KBM-7 (cell line): ENCODE data around the gene CRADD.

Experiments
- DNase-seq: peaks from one replicate; pipeline ENCODE4 v3.0.0-alpha.2; 2015
- in situ Hi-C: fragments of 300-500 bp; cut with MboI; formaldehyde crosslinking; loops from 2 replicates; pipeline ENCODE4 v1.14.3; 2020; ENCODE audit warnings: low sequenced_read_pairs, low pct_unique_long_range_greater_than_20kb, mixed read lengths

Gene CRADD

DNA sequence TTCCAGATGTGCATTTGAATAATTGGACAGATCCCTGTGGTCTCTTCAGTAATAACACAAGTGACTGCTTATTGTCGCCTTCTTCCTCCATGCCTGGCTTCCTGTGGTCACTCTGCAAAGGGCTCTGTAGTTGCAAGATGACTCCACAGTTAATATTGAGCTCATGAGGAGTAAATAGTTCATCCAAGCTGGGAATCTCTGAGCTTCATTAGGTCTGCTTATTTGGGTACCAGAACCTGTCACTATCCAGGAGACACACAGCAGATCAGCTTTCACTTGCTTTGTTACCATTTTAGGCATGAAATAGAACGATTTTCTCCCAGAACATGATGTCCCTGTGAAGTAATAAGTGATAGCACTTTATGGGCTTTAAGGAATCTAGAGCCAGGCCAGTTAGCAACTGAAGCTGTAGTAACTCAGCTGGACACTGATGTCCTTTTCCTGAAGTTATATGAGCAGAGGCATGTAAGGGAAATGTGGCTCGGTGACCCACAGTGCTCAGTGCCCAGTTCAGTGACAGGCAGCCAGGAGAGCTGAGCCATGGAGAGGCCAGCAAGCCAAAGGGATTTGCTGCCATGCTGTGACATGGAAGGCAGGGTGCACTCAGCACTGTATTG lies 50.1 kb downstream of the CRADD start:
- in situ Hi-C loops = no loop called here
- no peak for DNase-seq

- in situ Hi-C loops = no loop called here
- no peak for DNase-seq
Measured at GRCh38 chr12:93727911-93728310, 50.7 kb downstream of the CRADD start.

DNA sequence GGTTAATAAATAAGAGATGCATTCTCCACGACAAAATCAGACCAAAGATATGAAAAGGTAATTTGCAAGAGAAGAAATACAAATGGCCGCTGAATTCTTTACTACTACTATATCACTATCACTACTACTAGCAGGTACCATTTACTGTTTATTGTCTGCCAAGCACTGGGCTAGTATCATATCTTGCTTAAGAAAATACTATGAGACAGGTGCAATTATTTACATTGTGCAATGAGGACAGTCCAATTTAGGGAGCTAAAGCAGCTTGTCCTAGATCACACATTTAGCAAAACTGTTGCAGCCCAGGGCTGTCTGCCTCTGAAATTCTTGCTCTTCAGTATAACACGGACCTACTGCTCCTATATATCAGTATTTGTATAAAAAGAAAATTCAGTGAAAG lies 52.8 kb downstream of the CRADD start:
- DNase-seq = no peak
- in situ Hi-C loops = no loop called here

GRCh38 chr12:93733358-93733757 lies 56.2 kb downstream of the CRADD start:
- peak; percentile 36 for DNase-seq
- in situ Hi-C loops = no loop called here

- in situ Hi-C loops = no loop called here
- DNase-seq = no peak
Measured at GRCh38 chr12:93733928-93734327, 56.8 kb downstream of the CRADD start.

DNA sequence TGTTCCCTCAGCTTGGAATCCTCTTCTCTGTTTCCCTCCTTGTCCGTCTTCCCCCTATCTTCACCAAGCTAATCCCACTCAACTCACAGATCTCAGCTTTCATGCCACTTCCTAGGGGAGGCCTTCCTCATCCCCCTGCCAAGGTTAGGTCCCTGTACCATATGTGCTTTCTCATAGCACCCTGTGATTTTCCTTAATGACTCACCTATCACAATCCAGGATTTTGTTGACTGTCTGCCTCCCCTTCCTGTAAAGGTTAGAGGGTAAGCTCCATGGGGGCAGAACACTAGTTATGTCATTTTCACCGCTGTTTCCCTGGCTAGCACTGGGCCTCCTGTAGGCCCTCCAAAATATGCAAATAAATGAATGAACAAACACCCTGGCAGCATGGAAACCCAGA lies 57.6 kb downstream of the CRADD start:
- in situ Hi-C loops = no loop called here
- no peak for DNase-seq

DNA sequence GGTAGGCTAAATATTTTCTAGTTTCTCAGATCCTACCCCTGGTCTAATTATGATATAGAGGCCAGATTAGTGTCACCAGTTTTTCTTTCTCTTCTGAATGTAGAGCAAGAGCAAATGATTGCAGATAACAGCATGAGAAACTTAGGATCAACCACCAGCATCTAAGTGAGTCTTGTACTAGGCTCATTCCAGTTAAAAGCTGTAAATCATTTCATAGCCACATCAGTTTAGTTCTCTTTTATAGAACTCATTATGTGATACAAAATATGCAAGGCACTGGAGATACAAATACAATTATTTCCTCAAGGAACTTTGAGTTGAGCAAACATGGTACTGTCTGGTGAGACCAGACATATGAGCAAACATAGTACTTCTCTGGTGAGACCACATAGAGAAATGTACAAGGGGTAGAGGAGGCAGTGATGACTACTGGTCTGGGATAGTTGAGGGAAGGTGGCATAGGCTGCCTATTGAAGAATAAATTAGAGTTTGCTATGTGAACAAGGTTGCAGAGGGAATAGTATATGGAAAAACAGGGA lies 59.5 kb downstream of the CRADD start:
- DNase-seq = no peak
- in situ Hi-C loops = no loop called here

GRCh38 chr12:93737457-93738198 lies 60.5 kb downstream of the CRADD start:
- DNase-seq = peak; percentile 48
- in situ Hi-C loops = no loop called here

- in situ Hi-C loops = no loop called here
- DNase-seq = no peak
Measured at GRCh38 chr12:93738199-93739058, 61.3 kb downstream of the CRADD start.

GRCh38 chr12:93740751-93741150 lies 63.6 kb downstream of the CRADD start:
- in situ Hi-C loops = no loop called here

DNA sequence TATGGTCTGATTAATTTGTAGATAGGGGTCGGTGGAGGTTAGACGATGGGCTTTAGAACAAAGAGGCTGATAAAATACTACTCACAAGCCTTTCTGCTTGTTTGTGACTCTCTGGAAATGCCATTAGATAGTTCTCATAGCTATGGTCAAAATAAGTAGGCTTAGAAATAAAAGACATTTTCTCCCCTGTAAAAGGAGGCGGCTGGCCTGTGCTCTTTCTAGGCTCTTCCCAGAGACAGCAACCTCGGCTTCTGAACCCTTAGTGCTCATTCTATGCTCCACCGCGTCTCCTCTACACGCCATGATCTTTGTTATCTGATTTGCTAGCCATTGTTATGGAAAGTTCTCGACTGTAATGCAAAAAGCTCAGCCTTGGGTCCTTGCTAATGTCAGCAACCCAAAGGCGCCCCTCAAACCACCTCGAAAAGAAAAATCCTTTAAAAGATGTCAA lies 64.5 kb downstream of the CRADD start:
- no peak for DNase-seq
- in situ Hi-C loops = no loop called here

More at GRCh38 chr12:93740751-93741150, 63.6 kb downstream of the CRADD start:
- peak; percentile 52 for DNase-seq

DNA sequence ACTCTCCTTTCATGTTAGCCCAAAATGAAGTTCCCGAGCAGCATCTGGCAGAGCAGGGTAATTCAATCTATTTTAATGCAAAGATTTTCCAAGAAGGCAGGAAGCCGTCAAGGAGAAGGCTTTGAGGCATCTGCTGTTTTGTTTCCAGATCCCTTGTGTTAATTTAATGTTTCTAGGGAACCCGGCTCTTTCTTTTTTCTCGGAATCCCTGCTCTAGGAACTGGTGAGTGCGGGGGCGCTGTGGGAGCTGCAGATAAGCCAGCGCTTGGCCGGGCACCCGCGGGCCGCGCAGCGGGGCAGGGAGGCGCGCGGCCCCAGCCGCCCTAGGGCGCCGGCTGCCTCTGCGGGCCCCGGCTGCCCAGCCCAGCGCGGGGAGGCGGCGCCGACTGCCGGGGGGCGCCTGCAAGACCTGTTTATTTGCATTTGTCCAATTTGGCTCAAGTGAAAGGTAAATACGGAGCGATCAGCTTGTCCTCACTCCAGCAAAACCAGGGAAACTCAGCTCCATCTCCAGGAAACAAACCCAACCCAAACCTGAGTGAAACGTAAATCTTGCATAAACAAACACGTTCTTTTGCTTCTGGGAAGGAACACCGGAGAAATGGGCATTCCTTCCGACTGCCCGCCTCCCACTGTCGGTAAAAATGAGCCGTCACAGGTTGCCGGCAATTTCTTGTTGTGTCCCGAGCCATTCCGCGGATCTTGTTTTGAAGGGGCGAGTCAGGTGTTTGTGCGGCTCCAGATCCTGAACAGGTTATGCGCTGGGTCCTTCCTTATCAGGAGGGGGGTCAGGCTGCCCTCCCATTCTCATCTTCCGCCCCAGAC lies 65.1 kb downstream of the CRADD start:
- peak; percentile 98 for DNase-seq
- in situ Hi-C loops = no loop called here

- in situ Hi-C loops = no loop called here
- peak; percentile 31 for DNase-seq
Measured at GRCh38 chr12:93743229-93743998, 66.2 kb downstream of the CRADD start.

- in situ Hi-C loops = no loop called here
- DNase-seq = no peak
Measured at GRCh38 chr12:93743999-93744689, 67.0 kb downstream of the CRADD start.

DNA sequence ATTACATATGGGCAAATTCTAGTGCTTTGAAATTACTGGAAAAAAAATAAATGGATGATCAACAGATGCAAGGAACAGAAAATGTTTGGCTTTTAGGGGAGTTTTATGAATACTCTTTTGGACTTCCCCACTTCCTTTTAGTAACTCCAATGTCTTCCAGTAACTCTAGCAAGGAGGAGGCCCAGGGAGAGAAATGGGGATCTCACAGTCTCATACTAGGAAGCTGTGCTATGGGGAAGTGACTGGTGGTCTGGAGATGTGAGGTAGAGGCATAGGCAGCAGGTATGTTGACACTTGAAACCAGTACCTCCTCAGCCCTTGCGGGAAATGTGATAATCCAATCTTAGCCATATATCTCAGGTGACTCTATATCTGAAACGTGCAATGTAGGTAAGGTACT lies 68.1 kb downstream of the CRADD start:
- peak; percentile 61 for DNase-seq
- in situ Hi-C loops = no loop called here

- DNase-seq = no peak
- in situ Hi-C loops = no loop called here
Measured at GRCh38 chr12:93746572-93747168, 69.5 kb downstream of the CRADD start.

DNA sequence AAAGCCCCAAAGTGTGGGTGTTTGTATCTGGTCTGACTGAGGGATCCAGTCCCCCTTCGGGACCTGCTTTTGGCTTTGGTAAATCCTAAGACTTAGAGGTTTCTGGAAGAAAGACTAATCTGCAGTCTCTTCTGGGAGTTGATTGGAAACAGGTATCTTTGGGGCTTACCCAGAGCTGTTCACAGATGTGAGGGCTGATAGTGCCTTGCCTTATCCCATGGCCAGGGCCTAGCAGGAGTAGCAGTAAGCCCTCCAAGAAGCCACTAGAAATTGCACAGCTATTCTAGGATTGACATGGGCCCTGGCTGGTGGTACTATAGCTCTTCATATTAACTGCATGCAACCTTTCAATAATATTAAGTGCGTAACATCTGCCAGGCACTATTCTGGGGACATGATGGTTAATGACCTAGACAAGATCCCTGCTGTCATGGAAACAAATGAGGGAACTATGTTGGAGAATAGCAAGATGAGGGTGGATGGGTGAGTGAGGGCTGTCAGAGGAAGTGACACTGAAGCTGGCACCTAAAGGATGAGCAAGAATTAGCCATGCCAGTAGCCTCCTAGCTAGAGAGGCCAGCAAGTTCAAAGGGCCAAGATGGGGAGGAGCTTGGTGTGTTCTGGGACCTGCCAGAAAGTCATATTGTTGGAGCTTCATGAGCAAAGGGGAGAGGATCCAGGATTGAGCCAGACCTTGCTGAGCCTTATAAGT lies 71.7 kb downstream of the CRADD start:
- peak; percentile 34 for DNase-seq
- in situ Hi-C loops = no loop called here
